Mesothelial cell of epicardium (in vitro differentiated cells): ENCODE results near the gene SEMA7A. TPM values are rescaled to one million over a fixed set of nuclear protein-coding genes. Genes with fewer than 3 reads are reported as not detected.

Experiments
- DNase-seq, 2 experiments: peaks; one replicate each; pipeline ENCODE4 v3.0.0; 2021; ENCODE audit warnings: low spot score in 2 of 2; ENCODE audit not compliant: unreplicated experiment in 2 of 2
- H3K27ac Mint-ChIP-seq: 2 replicates; pipeline ENCODE4 v1.8.0; 2021; ENCODE audit warnings: mixed read lengths
- H3K27me3 Mint-ChIP-seq: 2 replicates; pipeline ENCODE4 v1.8.0; 2021; ENCODE audit warnings: low read depth, mixed read lengths
- H3K36me3 Mint-ChIP-seq: 2 replicates; pipeline ENCODE4 v1.8.0; 2021; ENCODE audit warnings: mixed read lengths
- H3K4me1 Mint-ChIP-seq: 2 replicates; pipeline ENCODE4 v1.8.0; 2021; ENCODE audit warnings: mixed read lengths
- H3K4me3 Mint-ChIP-seq: 2 replicates; pipeline ENCODE4 v1.8.0; 2021; ENCODE audit warnings: mild to moderate bottlenecking, moderate library complexity, mixed read lengths
- H3K9me3 Mint-ChIP-seq: 2 replicates; pipeline ENCODE4 v1.8.0; 2021; ENCODE audit warnings: mixed read lengths
- CTCF ChIP-seq: fragments of 200-600 bp; sonication (generic); IDR thresholded peaks from one replicate; pipeline ENCODE4 v1.5.0; 2021; ENCODE audit warnings: antibody characterized with exemption; ENCODE audit not compliant: unreplicated experiment
- total RNA-seq: library from RNA; stranded (reverse); gene quantifications from 3 replicates; pipeline ENCODE4 v1.2.1, GENCODE V29; 2021

SEMA7A gene
- total RNA-seq, 1 donor from 2014 or later: 5.0 TPM

- Mint-ChIP-seq H3K27ac (no peak overlapping the region), H3K36me3 (peaks cover 33% of the 10 kb centered on the region), H3K4me3 (no peak overlapping the region), H3K4me1 (peaks cover 13% of the 10 kb centered on the region), H3K27me3 (no peaks in the 10 kb centered on the region), H3K9me3 (peaks cover 25% of the 10 kb centered on the region)
- DNase-seq: no peak
- no peak for TF ChIP-seq CTCF
These were observed 32.8 kb upstream of the SEMA7A start for GRCh38 chr15:74466570-74466969.

GRCh38 chr15:74464897-74465296 lies 31.1 kb upstream of the SEMA7A start:
- no peak for DNase-seq
- no peaks in the 10 kb centered on the region for H3K27me3 Mint-ChIP-seq
- no peak overlapping the region for H3K27ac Mint-ChIP-seq
- H3K9me3 Mint-ChIP-seq: peaks cover 25% of the 10 kb centered on the region
- no peak overlapping the region for H3K4me3 Mint-ChIP-seq
- peaks cover 33% of the 10 kb centered on the region for H3K36me3 Mint-ChIP-seq
- TF ChIP-seq CTCF: no peak
- H3K4me1 Mint-ChIP-seq: peaks cover 20% of the 10 kb centered on the region

GRCh38 chr15:74464216-74464615 lies 30.5 kb upstream of the SEMA7A start:
- Mint-ChIP-seq H3K27me3 (no peaks in the 10 kb centered on the region), H3K36me3 (peaks cover 33% of the 10 kb centered on the region), H3K4me3 (no peak overlapping the region), H3K4me1 (peaks cover 20% of the 10 kb centered on the region), H3K27ac (no peak overlapping the region), H3K9me3 (peaks cover 25% of the 10 kb centered on the region)
- TF ChIP-seq CTCF: no peak
- no peak for DNase-seq

- Mint-ChIP-seq H3K27ac (no peak overlapping the region), H3K9me3 (peaks cover 25% of the 10 kb centered on the region), H3K4me1 (peaks cover 20% of the 10 kb centered on the region), H3K27me3 (no peaks in the 10 kb centered on the region), H3K4me3 (no peak overlapping the region), H3K36me3 (peaks cover 35% of the 10 kb centered on the region)
- DNase-seq: no peak
- no peak for TF ChIP-seq CTCF
These were observed 29.9 kb upstream of the SEMA7A start for GRCh38 chr15:74463634-74464033.

- Mint-ChIP-seq H3K27me3 (no peaks in the 10 kb centered on the region), H3K36me3 (peaks cover 34% of the 10 kb centered on the region), H3K4me1 (peaks cover 20% of the 10 kb centered on the region), H3K27ac (peak overlapping the region; percentile 97), H3K9me3 (peaks cover 25% of the 10 kb centered on the region), H3K4me3 (peak overlapping the region; percentile 83)
- no peak for TF ChIP-seq CTCF
- DNase-seq: no peak
These were observed 28.2 kb upstream of the SEMA7A start for GRCh38 chr15:74461847-74462511.
